Activated CD4-positive, CD25-positive, alpha-beta regulatory T cell (primary cell): ENCODE measurements around the gene RHBDL1.

Source experiments
- DNase-seq, 4 experiments: peaks; one replicate each; lab custom pipeline; 2025; lab: John Stamatoyannopoulos, UW

Gene RHBDL1

DNA sequence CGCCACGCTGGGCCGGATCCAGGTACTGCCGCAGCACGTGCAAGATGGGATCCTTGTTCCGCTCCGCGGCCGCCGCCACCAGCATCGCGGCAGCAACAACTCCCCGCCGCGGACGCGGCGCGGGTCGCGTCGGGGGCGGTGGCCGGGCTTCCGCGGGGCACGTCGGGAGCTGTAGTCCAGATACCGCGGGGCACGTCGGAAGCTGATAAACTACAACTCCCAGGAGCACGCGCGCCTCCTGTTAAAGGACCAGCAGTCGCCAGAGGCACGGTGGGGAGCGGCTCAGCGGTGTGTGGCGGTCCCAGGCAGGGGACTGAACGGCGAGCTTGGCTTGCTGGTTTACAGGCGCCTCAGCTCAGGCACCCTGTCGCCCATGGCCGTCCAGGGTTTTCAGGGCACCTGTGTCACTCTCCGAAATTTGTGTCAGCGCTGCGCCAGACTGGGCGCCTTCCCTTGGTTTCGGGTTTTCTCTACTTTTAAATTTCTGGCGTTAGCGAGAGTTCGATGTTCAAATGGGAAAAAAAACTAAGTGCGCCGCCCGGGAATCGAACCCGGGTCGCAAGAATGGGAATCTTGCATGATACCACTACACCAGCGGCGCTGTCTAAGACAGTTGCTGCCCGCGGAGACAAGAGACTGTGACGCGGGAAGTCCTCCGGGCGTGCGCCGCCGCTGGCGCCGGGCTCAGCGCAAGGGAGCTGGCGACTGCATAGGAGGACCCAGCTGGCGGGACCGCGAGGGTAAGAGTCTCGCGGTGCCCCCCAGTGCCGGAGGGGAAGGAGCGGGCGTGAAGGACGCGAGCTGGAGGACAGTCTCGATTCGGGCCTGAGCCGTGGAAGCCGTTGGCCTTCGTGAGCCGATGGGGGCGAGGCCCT lies 39.0 kb upstream of the RHBDL1 start, which contains the start of gene METTL26:
Gene METTL26, minus strand, starts transcription at position 100 of the 875 bp plus-strand sequence. Its CDS starts 15 bp downstream, at position 85.
- peak; percentile 83 to 89 (median 86) for DNase-seq

- peak; percentile 82 to 90 (median 87) for DNase-seq
Observed at GRCh38 chr16:637081-638018, 38.1 kb upstream of the RHBDL1 start.

DNA sequence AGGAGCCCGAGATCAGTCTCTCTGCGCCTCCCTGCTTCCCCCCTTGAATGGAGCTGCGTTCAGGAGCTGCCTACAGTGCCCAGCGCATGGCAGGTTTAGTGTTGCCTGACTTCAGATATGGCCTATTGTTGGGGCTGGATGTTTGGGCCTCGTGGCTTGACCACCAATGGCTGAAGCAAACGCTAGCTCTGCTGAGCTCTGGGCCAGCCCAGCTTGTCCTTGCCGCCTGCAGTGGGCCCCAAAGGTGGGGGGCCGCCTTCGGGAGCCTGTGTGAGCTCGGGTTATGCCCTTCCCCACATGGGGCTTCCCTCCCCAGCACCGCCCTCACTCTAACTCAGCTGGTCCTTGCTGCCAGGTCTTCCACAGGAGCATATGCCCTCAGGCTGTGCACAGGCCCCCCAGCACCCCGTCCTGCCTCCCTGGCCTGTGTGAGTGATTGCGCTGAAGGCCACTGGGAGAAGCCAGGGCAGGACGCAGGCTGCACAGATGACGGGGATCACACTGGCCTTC lies 37.4 kb upstream of the RHBDL1 start:
- no peak for DNase-seq

GRCh38 chr16:638836-639235 lies 36.6 kb upstream of the RHBDL1 start:
- no peak for DNase-seq

GRCh38 chr16:640614-641013 lies 34.9 kb upstream of the RHBDL1 start:
- DNase-seq: no peak

- DNase-seq: peak in 3 of 4 experiments; percentile 36 to 54 (median 44)
Observed at GRCh38 chr16:641326-642188, 33.9 kb upstream of the RHBDL1 start, which contains the start of gene MCRIP2. Gene MCRIP2, plus strand, starts transcription at chr16:641828. Its CDS starts 164 bp downstream, at chr16:641992.

- DNase-seq: no peak
Observed at GRCh38 chr16:642189-643049, 33.1 kb upstream of the RHBDL1 start.

- DNase-seq: no peak
Observed at GRCh38 chr16:643050-643368, 32.5 kb upstream of the RHBDL1 start.

DNA sequence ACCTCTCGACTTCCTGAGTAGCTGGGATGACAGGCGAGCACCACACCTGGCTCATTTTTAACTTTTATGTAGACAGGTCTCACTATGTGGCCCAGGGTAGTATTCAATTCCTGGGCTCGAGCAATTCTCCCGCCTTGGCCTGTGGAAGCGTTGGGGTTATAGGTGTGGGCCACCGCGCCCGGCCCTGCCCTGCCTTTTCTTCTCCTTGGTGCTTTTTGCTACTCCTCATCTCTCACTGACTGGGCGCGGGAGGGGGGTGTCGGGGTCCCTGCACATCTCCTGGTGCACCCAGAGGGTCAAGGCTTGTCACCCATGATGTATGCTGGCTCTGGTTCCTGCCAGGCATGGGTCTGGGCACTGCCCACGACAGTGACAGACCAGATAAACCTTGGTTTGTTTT lies 30.9 kb upstream of the RHBDL1 start:
- DNase-seq: no peak

GRCh38 chr16:645852-646678 lies 29.4 kb upstream of the RHBDL1 start:
- no peak for DNase-seq

DNA sequence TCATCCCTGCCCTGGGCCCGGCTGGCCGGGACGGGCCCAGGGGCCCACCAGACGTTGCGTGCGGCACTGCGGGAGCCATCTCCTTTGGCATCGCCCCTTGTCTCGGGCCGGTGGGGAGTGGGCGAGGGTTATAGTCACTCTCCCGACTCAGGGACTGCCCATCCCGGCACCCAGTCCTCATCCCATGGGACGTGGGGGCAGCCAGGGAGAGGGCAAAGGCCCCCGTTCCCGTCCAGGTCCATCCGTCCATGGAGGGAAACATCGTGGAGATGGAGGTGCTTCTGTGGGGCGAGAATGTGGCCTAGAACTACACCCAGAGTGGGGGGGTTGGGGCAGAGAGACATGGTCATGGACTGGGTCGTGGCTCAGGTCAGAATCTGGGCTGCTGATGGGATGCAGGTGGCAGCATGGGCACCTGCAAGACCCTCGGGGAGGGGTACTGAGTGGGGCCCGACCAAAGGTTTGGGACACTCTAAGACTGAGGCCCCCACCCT lies 28.7 kb upstream of the RHBDL1 start:
- no peak for DNase-seq

DNA sequence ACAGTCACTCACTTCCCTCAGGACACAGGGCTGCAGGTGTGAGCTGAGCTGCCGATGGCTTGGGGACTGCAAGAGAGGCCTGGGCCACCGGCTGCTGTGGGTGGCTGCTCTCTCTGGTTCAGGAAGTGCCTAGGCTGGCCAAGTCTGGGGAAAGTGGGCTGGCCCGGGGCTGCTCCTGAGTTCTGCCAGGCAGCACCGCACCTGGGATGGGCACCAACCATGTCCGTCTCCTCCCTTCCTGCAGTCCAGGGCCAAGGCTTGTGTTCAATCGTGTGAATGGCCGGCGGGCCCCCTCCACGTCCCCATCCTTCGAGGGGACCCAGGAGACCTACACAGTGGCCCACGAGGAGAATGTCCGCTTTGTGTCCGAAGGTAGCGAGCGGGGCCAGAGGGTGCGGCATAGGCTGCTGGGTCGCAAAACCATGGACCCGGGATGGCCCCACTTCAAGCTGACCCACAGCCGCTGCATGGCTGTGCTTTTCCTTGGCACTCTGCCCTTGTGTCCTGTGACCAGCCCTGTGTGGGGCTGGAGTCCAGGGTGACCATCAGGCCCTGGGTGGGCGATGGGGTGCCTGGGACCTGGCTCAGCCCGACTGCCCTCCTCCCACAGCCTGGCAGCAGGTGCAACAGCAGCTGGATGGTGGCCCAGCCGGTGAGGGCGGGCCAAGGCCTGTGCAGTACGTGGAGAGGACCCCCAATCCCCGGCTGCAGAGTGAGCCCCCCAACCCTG lies 28.1 kb upstream of the RHBDL1 start:
- no peak for DNase-seq

GRCh38 chr16:648071-648780 lies 27.2 kb upstream of the RHBDL1 start:
- DNase-seq: peak in 1 of 4 experiments; percentile 16

- peak; percentile 80 to 90 (median 86) for DNase-seq
Observed at GRCh38 chr16:648781-649589, 26.5 kb upstream of the RHBDL1 start, which contains the start of gene WDR90. Gene WDR90, plus strand, starts transcription at chr16:649365. Its CDS starts 52 bp downstream, at chr16:649417.

GRCh38 chr16:649631-650030 lies 25.8 kb upstream of the RHBDL1 start:
- DNase-seq: no peak

- no peak for DNase-seq
Observed at GRCh38 chr16:651844-652243, 23.6 kb upstream of the RHBDL1 start.
